A549 (cell line): ENCODE measurements around the gene RARB.

ENCODE experiments used
- BHLHE40 ChIP-seq: IDR thresholded peaks from 2 replicates; pipeline ENCODE4 v1.6.1; 2012; ENCODE audit warnings: low read depth, low read length, inconsistent platforms
- CHD4 ChIP-seq: fragments of 200-600 bp; sonication (generic); IDR thresholded peaks from 2 replicates; pipeline ENCODE4 v1.6.1; 2016; ENCODE audit warnings: antibody characterized with exemption, mild to moderate bottlenecking, borderline replicate concordance
- EP300 ChIP-seq, 2 experiments: fragments of >200 bp; sonication (Bioruptor Twin); formaldehyde crosslinking; IDR thresholded peaks; 2 replicates in 1 of 2; 3 replicates in 1 of 2; pipeline ENCODE4 v1.6.1; 2016 to 2017
- FOSL2 ChIP-seq, 2 experiments: fragments of 450-650 bp in 1 of 2; fragments of >200 bp in 1 of 2; sonication (Bioruptor Twin) in 1 of 2; formaldehyde crosslinking; IDR thresholded peaks; 2 replicates each; pipeline versions ENCODE4 v1.5.0 to v1.6.1; 2016 to 2020; ENCODE audit warnings: mild to moderate bottlenecking in 1 of 2, moderate library complexity in 1 of 2
- JUN ChIP-seq, 2 experiments: fragments of >200 bp; sonication (Bioruptor Twin); formaldehyde crosslinking; IDR thresholded peaks; 2 replicates in 1 of 2; 3 replicates in 1 of 2; pipeline ENCODE4 v1.6.1; 2016 to 2017
- JUNB ChIP-seq: fragments of >200 bp; sonication (Bioruptor Twin); formaldehyde crosslinking; IDR thresholded peaks from 2 replicates; pipeline ENCODE4 v1.6.1; 2016
- KDM5A ChIP-seq: fragments of 200-600 bp; sonication (generic); IDR thresholded peaks from 2 replicates; pipeline ENCODE4 v1.6.1; 2016; ENCODE audit warnings: antibody characterized with exemption, mild to moderate bottlenecking
- POLR2A ChIP-seq: IDR thresholded peaks from 2 replicates; pipeline ENCODE4 v1.6.1; 2012; ENCODE audit warnings: mild to moderate bottlenecking, low read length
- RAD21 ChIP-seq, 2 experiments: fragments of >200 bp in 1 of 2; sonication (Bioruptor Twin) in 1 of 2; formaldehyde crosslinking in 1 of 2; IDR thresholded peaks in 1 of 2; conservative IDR thresholded peaks in 1 of 2; 2 replicates in 1 of 2; 3 replicates in 1 of 2; pipeline ENCODE4 v1.6.1; 2012 to 2018; ENCODE audit warnings: inconsistent platforms in 1 of 2
- RCOR1 ChIP-seq: fragments of 150-350 bp; IDR thresholded peaks from 2 replicates; pipeline ENCODE4 v1.6.1; 2014; ENCODE audit warnings: antibody characterized with exemption, low read length, low read depth
- RFX5 ChIP-seq: fragments of 450-650 bp; IDR thresholded peaks from 2 replicates; pipeline ENCODE4 v1.7.1; 2014; ENCODE audit warnings: antibody characterized with exemption, mild to moderate bottlenecking, moderate library complexity
- RNF2 ChIP-seq: fragments of 200-600 bp; sonication (generic); IDR thresholded peaks from 2 replicates; pipeline ENCODE4 v1.6.1; 2016; ENCODE audit warnings: low read depth, mild to moderate bottlenecking, antibody characterized with exemption, moderate library complexity, borderline replicate concordance
- TF ChIP-seq, protein P1 (sequence below): fragments of >200 bp; sonication (Bioruptor Twin); formaldehyde crosslinking; IDR thresholded peaks from 3 replicates; pipeline ENCODE4 v1.5.1; 2016
- TF ChIP-seq, protein P2 (sequence below): fragments of 200-600 bp; sonication (generic); IDR thresholded peaks from 2 replicates; pipeline ENCODE4 v1.6.1; 2016; ENCODE audit warnings: antibody characterized with exemption, mild to moderate bottlenecking, moderate library complexity

DNA sequence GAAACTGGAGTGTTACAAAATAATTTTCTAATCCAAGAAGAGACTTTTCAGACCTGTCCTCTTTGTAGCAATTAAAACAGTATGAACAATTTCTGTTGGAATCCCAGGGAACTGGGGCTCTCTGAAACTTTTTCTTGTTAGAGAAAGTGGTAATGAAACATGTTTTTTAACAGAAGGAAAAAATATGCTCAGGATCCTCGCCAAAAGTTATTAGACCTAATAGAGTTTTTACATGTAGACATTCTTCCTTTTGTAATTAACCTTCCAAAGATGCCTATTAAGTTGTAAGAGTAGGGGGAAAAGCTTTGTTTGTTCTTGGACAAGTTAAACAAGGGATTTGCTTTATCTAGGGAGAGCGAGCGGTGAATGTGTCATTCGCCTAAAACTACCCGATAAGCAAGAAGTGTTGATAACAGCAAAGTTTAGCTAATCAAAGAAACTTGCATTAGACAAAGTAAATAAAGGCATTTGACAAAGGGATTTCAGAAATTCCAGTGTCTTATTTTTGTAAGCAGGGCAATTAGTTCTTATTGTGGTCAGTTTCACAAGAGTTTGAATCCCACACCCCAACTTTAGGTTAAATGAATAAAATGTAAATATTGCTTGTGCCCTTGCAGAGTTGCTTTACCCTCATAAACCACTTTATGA, 2.3 kb downstream of the RARB start:
- TF ChIP-seq, protein P1, sequence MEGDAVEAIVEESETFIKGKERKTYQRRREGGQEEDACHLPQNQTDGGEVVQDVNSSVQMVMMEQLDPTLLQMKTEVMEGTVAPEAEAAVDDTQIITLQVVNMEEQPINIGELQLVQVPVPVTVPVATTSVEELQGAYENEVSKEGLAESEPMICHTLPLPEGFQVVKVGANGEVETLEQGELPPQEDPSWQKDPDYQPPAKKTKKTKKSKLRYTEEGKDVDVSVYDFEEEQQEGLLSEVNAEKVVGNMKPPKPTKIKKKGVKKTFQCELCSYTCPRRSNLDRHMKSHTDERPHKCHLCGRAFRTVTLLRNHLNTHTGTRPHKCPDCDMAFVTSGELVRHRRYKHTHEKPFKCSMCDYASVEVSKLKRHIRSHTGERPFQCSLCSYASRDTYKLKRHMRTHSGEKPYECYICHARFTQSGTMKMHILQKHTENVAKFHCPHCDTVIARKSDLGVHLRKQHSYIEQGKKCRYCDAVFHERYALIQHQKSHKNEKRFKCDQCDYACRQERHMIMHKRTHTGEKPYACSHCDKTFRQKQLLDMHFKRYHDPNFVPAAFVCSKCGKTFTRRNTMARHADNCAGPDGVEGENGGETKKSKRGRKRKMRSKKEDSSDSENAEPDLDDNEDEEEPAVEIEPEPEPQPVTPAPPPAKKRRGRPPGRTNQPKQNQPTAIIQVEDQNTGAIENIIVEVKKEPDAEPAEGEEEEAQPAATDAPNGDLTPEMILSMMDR = no peak
- TF ChIP-seq JUNB (no peak), RAD21 (conservative IDR thresholded peaks at IDR 0.05 in 1 of 2, IDR thresholded peaks at IDR 0.05 in 1 of 2) (no peak), BHLHE40 (no peak), CHD4 (no peak), EP300 (IDR thresholded peaks at IDR 0.05) (no peak), KDM5A (no peak), RFX5 (no peak), RNF2 (no peak), POLR2A (no peak), RCOR1 (no peak), JUN (IDR thresholded peaks at IDR 0.05) (no peak), FOSL2 (IDR thresholded peaks at IDR 0.05) (no peak), FOSL2 (CRISPR knock-in tag; IDR thresholded peaks at IDR 0.05) (no peak)
- TF ChIP-seq, protein P2, sequence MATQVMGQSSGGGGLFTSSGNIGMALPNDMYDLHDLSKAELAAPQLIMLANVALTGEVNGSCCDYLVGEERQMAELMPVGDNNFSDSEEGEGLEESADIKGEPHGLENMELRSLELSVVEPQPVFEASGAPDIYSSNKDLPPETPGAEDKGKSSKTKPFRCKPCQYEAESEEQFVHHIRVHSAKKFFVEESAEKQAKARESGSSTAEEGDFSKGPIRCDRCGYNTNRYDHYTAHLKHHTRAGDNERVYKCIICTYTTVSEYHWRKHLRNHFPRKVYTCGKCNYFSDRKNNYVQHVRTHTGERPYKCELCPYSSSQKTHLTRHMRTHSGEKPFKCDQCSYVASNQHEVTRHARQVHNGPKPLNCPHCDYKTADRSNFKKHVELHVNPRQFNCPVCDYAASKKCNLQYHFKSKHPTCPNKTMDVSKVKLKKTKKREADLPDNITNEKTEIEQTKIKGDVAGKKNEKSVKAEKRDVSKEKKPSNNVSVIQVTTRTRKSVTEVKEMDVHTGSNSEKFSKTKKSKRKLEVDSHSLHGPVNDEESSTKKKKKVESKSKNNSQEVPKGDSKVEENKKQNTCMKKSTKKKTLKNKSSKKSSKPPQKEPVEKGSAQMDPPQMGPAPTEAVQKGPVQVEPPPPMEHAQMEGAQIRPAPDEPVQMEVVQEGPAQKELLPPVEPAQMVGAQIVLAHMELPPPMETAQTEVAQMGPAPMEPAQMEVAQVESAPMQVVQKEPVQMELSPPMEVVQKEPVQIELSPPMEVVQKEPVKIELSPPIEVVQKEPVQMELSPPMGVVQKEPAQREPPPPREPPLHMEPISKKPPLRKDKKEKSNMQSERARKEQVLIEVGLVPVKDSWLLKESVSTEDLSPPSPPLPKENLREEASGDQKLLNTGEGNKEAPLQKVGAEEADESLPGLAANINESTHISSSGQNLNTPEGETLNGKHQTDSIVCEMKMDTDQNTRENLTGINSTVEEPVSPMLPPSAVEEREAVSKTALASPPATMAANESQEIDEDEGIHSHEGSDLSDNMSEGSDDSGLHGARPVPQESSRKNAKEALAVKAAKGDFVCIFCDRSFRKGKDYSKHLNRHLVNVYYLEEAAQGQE = no peak
